ENCODE results near the gene LDB2.

Gene LDB2

DNA sequence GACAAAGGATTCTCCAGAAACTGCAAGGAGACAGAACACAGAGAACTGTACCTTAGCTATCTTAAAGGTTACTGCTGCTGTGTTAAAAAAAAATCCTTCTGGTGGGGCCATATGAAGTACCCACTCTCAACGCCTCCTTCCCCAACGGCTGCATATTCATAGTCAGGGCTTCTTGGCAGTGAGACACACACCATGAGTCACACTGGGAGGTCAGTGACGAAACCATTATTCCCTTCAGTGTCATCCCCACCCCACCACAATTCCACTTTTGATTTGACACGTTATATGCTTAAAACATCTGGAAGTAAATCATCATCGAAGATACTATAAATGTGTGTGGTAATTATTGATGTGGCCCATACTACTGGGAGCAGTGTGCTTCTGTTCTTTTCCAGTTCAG lies 271.5 kb downstream of the LDB2 start:
- TF ChIP-seq, protein P1, sequence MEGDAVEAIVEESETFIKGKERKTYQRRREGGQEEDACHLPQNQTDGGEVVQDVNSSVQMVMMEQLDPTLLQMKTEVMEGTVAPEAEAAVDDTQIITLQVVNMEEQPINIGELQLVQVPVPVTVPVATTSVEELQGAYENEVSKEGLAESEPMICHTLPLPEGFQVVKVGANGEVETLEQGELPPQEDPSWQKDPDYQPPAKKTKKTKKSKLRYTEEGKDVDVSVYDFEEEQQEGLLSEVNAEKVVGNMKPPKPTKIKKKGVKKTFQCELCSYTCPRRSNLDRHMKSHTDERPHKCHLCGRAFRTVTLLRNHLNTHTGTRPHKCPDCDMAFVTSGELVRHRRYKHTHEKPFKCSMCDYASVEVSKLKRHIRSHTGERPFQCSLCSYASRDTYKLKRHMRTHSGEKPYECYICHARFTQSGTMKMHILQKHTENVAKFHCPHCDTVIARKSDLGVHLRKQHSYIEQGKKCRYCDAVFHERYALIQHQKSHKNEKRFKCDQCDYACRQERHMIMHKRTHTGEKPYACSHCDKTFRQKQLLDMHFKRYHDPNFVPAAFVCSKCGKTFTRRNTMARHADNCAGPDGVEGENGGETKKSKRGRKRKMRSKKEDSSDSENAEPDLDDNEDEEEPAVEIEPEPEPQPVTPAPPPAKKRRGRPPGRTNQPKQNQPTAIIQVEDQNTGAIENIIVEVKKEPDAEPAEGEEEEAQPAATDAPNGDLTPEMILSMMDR (IDR thresholded peaks at IDR 0.05; ENCODE audit: extremely low read depth, missing control alignments) = no peak

DNA sequence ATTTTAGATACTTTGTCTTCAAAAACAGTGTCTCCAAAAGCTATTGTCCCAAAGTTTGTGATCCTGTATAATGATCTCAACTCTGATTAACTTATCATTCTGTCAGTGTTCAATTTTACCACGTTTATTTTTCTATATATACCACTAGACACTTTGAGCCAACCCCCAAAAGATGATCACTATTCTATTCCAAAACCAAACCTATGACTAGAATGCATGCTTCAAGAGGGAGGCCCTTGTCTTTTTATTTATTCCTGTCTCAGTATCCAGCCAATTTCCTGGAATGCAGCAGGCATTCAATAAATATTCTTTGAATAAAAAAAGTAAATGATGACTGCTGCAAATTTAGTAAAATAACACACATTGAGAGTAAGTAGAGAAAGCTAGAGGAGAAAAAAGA lies 275.6 kb downstream of the LDB2 start:
- no peak for DNase-seq (ENCODE audit: low spot score)

More for the DNA sequence above, 271.5 kb downstream of the LDB2 start:
- no peak for DNase-seq (ENCODE audit: low spot score)

DNA sequence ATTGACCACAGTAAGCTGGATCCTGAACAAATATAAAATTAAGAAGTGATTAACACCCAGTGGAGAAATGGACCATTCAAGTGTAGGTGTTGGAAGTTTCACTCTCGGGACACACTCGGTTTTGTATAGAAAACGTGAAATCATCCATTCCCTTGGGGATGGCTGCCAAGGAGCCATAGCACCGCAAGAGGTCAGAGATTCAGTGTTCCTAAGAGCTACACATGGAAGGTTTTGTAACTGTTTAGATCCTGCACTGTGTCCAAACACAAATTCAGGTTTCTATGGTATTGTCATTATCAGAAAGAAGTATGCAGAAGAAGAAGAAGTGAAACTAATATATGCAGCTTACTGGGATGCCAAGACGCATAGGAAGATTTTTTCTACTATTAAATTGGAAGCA lies 281.0 kb downstream of the LDB2 start:
- DNase-seq (ENCODE audit: low spot score) = no peak
- TF ChIP-seq, protein P1 (IDR thresholded peaks at IDR 0.05; ENCODE audit: extremely low read depth, missing control alignments) = no peak

More for the DNA sequence above, 275.6 kb downstream of the LDB2 start:
- TF ChIP-seq, protein P1 (IDR thresholded peaks at IDR 0.05; ENCODE audit: extremely low read depth, missing control alignments) = no peak

DNA sequence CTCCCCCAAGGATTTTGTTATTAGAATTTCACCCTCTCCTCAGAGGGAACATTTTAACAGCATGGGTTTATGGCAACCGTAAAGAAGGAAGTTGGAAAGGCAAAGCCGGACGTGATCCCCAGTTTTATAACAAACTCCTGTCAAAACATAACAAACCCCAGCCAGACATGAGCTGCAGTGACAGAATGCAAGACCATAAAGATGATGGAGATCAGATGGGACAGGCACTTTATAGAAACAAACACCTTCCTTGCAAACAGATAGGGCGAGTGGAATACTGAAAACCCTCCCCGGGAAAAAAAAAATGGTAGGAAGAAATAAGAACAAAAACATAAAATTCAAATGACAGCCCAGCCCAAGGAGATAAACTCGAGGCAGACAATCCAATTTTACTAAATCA lies 281.4 kb downstream of the LDB2 start:
- TF ChIP-seq, protein P1 (IDR thresholded peaks at IDR 0.05; ENCODE audit: extremely low read depth, missing control alignments) = no peak

DNA sequence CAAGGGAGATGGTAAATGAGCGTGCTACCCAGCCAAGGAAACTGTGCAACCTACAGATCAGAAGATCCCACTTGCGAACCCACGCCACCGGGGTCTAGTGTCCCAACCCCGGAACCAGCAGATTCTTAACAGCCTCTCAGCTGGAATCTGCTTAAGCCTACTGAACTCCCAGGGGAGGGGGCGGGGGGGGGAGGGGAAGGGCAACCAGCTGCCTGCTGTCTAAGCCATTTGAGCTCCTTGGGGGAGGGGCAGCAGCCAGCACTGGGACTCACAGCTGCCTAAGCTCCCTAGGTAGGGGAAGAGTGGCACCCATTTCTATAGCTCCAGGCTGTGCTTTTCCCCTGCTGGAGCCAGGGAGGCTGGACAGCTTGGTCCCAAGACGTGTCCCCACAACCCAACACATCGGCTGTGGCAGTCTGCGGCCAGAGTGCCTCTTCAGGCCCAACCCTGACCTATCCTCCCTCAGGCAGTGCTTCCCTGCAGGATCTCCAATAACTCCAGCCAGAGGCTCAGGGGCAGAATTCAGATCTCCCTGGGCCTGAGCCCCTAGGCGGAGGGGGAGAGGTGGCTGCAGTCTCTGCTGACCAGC lies 289.2 kb downstream of the LDB2 start:
- TF ChIP-seq, protein P1 (IDR thresholded peaks at IDR 0.05; ENCODE audit: extremely low read depth, missing control alignments) = no peak
- no peak for DNase-seq (ENCODE audit: low spot score)

More for the DNA sequence above, 281.4 kb downstream of the LDB2 start:
- no peak for DNase-seq (ENCODE audit: low spot score)

DNA sequence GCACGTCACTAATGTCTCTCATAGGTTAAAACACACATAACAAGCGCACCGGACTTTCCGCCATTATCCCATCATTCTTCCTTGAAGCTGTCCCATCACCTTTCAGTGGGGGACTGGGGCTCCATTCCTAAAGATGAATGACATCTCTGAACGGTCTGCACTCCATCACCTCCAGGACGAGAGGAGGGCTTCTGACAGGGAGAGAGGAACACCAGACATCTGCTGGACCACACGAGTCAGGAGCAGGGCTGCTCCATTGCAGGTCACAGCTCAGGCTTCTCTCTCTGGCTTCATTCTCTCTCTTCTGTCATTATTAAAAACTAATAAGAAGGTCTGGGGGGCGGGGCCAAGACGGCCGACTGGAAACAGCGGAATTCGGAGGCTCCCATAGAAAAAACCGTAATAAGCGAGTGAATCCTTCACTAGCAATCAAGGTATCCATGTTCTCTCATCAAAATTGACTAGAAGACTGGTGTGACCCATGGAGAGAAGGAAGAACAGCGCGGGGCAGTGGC lies 289.8 kb downstream of the LDB2 start:
- TF ChIP-seq, protein P1 (IDR thresholded peaks at IDR 0.05; ENCODE audit: extremely low read depth, missing control alignments) = no peak
- DNase-seq (ENCODE audit: low spot score) = no peak

DNA sequence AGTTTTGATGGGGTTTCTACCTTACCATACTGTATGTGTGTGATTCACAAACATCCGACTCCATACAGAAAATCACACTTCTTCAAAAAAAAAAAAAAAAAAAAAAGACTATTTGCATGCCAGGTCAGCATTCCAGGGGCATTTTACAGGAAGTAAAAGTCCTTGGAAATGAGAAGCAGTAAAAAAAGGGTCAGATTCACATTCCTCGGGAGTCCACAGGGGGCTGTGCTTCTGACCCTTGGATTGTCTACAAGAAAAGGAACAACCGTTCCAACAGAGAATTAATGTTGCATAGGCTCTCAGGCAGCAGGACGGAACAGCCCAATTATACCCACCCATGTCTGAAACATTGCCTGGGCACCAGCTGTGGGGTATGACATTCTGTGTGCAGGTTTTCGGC lies 290.3 kb downstream of the LDB2 start:
- DNase-seq (ENCODE audit: low spot score) = no peak
- TF ChIP-seq, protein P1 (IDR thresholded peaks at IDR 0.05; ENCODE audit: extremely low read depth, missing control alignments) = no peak

Data from GM20000 (cell line).